Mesenchymal stem cell (in vitro differentiated cells and primary cell): ENCODE measurements around the gene GOLGA6L22. TPM values are rescaled to one million over a fixed set of nuclear protein-coding genes. Genes with fewer than 3 reads are reported as not detected.
"Not testable (repeated sequence)": the region's sequence is repeated elsewhere in the genome, so short reads cannot be mapped to it uniquely, and the experiment has no call there.

Experiments used
- DNase-seq: peaks from one replicate; pipeline ENCODE4 v3.0.0-alpha.2; 2013
- H2AFZ ChIP-seq: one replicate; pipeline ENCODE4 v1.6.1; 2013; ENCODE audit warnings: low read depth, mild to moderate bottlenecking, control low read depth, inconsistent platforms, low read length, moderate library complexity
- H2AK5ac ChIP-seq: 2 replicates; pipeline ENCODE4 v1.6.1; 2013; ENCODE audit warnings: low read length, moderate library complexity, mild to moderate bottlenecking, inconsistent platforms; ENCODE audit not compliant: severe bottlenecking
- H2BK120ac ChIP-seq: one replicate; pipeline ENCODE4 v1.6.1; 2013; ENCODE audit warnings: low read depth, mild to moderate bottlenecking, inconsistent platforms, low read length, moderate library complexity
- H2BK12ac ChIP-seq, 2 experiments: one replicate each; pipeline ENCODE4 v1.6.1; 2013; ENCODE audit warnings: inconsistent platforms in 2 of 2, low read length in 2 of 2, mild to moderate bottlenecking in 2 of 2, moderate library complexity in 2 of 2, control low read depth in 1 of 2
- H2BK15ac ChIP-seq: one replicate; pipeline ENCODE4 v1.6.1; 2013; ENCODE audit warnings: mild to moderate bottlenecking, low read depth, inconsistent platforms; ENCODE audit not compliant: poor library complexity, severe bottlenecking
- H2BK5ac ChIP-seq: 2 replicates; pipeline ENCODE4 v1.6.1; 2013; ENCODE audit warnings: low read depth, mild to moderate bottlenecking, low read length, control low read depth, inconsistent platforms; ENCODE audit not compliant: poor library complexity, severe bottlenecking
- H3K14ac ChIP-seq, 2 experiments: one replicate each; pipeline ENCODE4 v1.6.1; 2013; ENCODE audit warnings: inconsistent platforms in 2 of 2, low read length in 2 of 2, control low read depth in 1 of 2, mild to moderate bottlenecking in 1 of 2, moderate library complexity in 1 of 2
- H3K18ac ChIP-seq, 2 experiments: one replicate each; pipeline ENCODE4 v1.6.1; 2013; ENCODE audit warnings: inconsistent platforms in 2 of 2, low read length in 2 of 2, control low read depth in 1 of 2, low read depth in 1 of 2, mild to moderate bottlenecking in 1 of 2
- H3K23ac ChIP-seq, 2 experiments: one replicate each; pipeline ENCODE4 v1.6.1; 2013; ENCODE audit warnings: inconsistent platforms in 2 of 2, low read length in 2 of 2, mild to moderate bottlenecking in 2 of 2, moderate library complexity in 2 of 2, control low read depth in 1 of 2
- H3K27ac ChIP-seq: 2 replicates; pipeline ENCODE4 v1.5.1; 2013; ENCODE audit warnings: mild to moderate bottlenecking, moderate library complexity, low read length, control low read depth, inconsistent platforms; ENCODE audit not compliant: poor library complexity, severe bottlenecking
- H3K27me3 ChIP-seq, 2 experiments: 2 replicates each; pipeline versions ENCODE4 v1.6.1 to v1.7.0; 2013; ENCODE audit warnings: low read length in 2 of 2, mild to moderate bottlenecking in 2 of 2, moderate library complexity in 2 of 2, control low read depth in 1 of 2, inconsistent platforms in 1 of 2; ENCODE audit not compliant: control insufficient read depth in 1 of 2, insufficient read depth in 1 of 2
- H3K36me3 ChIP-seq, 2 experiments: 2 replicates each; pipeline versions ENCODE4 v1.6.1 to v1.7.0; 2013; ENCODE audit warnings: low read length in 2 of 2, control low read depth in 1 of 2, inconsistent platforms in 1 of 2, low read depth in 1 of 2, mild to moderate bottlenecking in 1 of 2; ENCODE audit not compliant: insufficient read depth in 2 of 2, control insufficient read depth in 1 of 2
- H3K4ac ChIP-seq, 2 experiments: one replicate each; pipeline ENCODE4 v1.6.1; 2013; ENCODE audit warnings: inconsistent platforms in 2 of 2, low read length in 2 of 2, mild to moderate bottlenecking in 2 of 2, moderate library complexity in 2 of 2, control low read depth in 1 of 2, low read depth in 1 of 2
- H3K4me1 ChIP-seq: 2 replicates; pipeline ENCODE4 v1.6.1; 2013; ENCODE audit warnings: low read depth, low read length, control low read depth; ENCODE audit not compliant: control insufficient read depth, insufficient read depth
- H3K4me2 ChIP-seq: 2 replicates; pipeline ENCODE4 v1.6.1; 2013; ENCODE audit warnings: low read length, mild to moderate bottlenecking, inconsistent platforms; ENCODE audit not compliant: poor library complexity, severe bottlenecking
- H3K4me3 ChIP-seq, 2 experiments: 2 replicates each; pipeline versions ENCODE4 v1.5.1 to v1.7.0; 2013; ENCODE audit warnings: low read length in 2 of 2, mild to moderate bottlenecking in 2 of 2, control low read depth in 1 of 2, low read depth in 1 of 2; ENCODE audit not compliant: insufficient read depth in 1 of 2
- H3K79me1 ChIP-seq: replicated peaks from 2 replicates; pipeline ENCODE4 v1.6.1; 2013; ENCODE audit warnings: mild to moderate bottlenecking, control low read depth, low read length, inconsistent platforms; ENCODE audit not compliant: poor library complexity, severe bottlenecking
- H3K9ac ChIP-seq: 2 replicates; pipeline ENCODE4 v1.7.0; 2013; ENCODE audit warnings: mild to moderate bottlenecking, low read length, moderate library complexity
- H3K9me3 ChIP-seq: 2 replicates; pipeline ENCODE4 v1.7.0; 2013; ENCODE audit warnings: mild to moderate bottlenecking, low read length; ENCODE audit not compliant: control insufficient read depth
- H4K8ac ChIP-seq: one replicate; pipeline ENCODE4 v1.6.1; 2013; ENCODE audit warnings: inconsistent platforms, mild to moderate bottlenecking, low read length, moderate library complexity
- H4K91ac ChIP-seq: one replicate; pipeline ENCODE4 v1.6.1; 2013; ENCODE audit warnings: mild to moderate bottlenecking, low read length, inconsistent platforms
- WGBS: methylation state at CpG from one replicate; pipeline ENCODE4 v1.1.7; 2013; ENCODE audit warnings: mixed read lengths; 5-methylcytosine and 5-hydroxymethylcytosine counted together
- polyA plus RNA-seq, 2 experiments: library from polyadenylated mRNA; stranded (reverse); fragments of 200-250 nt; gene quantifications; one replicate each; pipeline ENCODE4 v1.2.3, GENCODE V29; 2013

Gene GOLGA6L22
- polyA plus RNA-seq (2013, experiment 1 of 2), result not detected
- polyA plus RNA-seq (2013, experiment 2 of 2), result not detected

- not testable (repeated sequence) for H2BK5ac ChIP-seq, H3K4me2 ChIP-seq, H3K18ac ChIP-seq, H2BK12ac ChIP-seq, H3K23ac ChIP-seq, H2BK120ac ChIP-seq, DNase-seq, H4K8ac ChIP-seq, H3K9ac ChIP-seq, H3K4ac ChIP-seq, H4K91ac ChIP-seq, H2BK15ac ChIP-seq, H3K36me3 ChIP-seq, H3K79me1 ChIP-seq, H3K14ac ChIP-seq, H3K9me3 ChIP-seq, H2AFZ ChIP-seq, H3K4me3 ChIP-seq, H2AK5ac ChIP-seq, H3K4me1 ChIP-seq, H3K27me3 ChIP-seq, H3K27ac ChIP-seq
- WGBS, result no CpG with 5 or more reads among the region's 7 CpGs
Observed at GRCh38 chr15:22458603-22459002, at the start of gene GOLGA6L22. TSS of gene GOLGA6L22 (plus strand) at chr15:22458903. CDS start at chr15:22458994, 91 bp downstream.

- whole genome bisulfite sequencing, result no CpG with 5 or more reads among the region's 19 CpGs
- H4K91ac ChIP-seq, H3K18ac ChIP-seq, H3K4me2 ChIP-seq, H2BK5ac ChIP-seq, H3K4me1 ChIP-seq, H3K27ac ChIP-seq, H3K9me3 ChIP-seq, H3K4me3 ChIP-seq, DNase-seq, H2BK15ac ChIP-seq, H2AK5ac ChIP-seq, H3K9ac ChIP-seq, H3K23ac ChIP-seq, H2BK12ac ChIP-seq, H3K4ac ChIP-seq, H4K8ac ChIP-seq, H3K36me3 ChIP-seq, H2AFZ ChIP-seq, H3K14ac ChIP-seq, H2BK120ac ChIP-seq, H3K27me3 ChIP-seq, H3K79me1 ChIP-seq: not testable (repeated sequence)
Observed at GRCh38 chr15:22417288-22417687, 41.4 kb upstream of the GOLGA6L22 start.

- not testable (repeated sequence) for H3K23ac ChIP-seq, H3K79me1 ChIP-seq, H3K14ac ChIP-seq, H4K91ac ChIP-seq, H2BK5ac ChIP-seq, H2BK120ac ChIP-seq, H3K4me3 ChIP-seq, H2AFZ ChIP-seq, H3K4me2 ChIP-seq, H3K4me1 ChIP-seq, H2AK5ac ChIP-seq, H3K4ac ChIP-seq, DNase-seq, H3K27me3 ChIP-seq, H3K36me3 ChIP-seq, H4K8ac ChIP-seq, H2BK12ac ChIP-seq, H3K9me3 ChIP-seq, H3K9ac ChIP-seq, H2BK15ac ChIP-seq, H3K18ac ChIP-seq, H3K27ac ChIP-seq
- WGBS, result no CpG with 5 or more reads among the region's 22 CpGs
Observed at GRCh38 chr15:22417795-22418194, 40.9 kb upstream of the GOLGA6L22 start.

- H3K27ac ChIP-seq, H3K14ac ChIP-seq, H4K8ac ChIP-seq, DNase-seq, H2BK120ac ChIP-seq, H2AK5ac ChIP-seq, H2BK15ac ChIP-seq, H3K9me3 ChIP-seq, H3K27me3 ChIP-seq, H2BK5ac ChIP-seq, H3K9ac ChIP-seq, H3K4me2 ChIP-seq, H3K23ac ChIP-seq, H3K4me1 ChIP-seq, H3K79me1 ChIP-seq, H2BK12ac ChIP-seq, H4K91ac ChIP-seq, H3K4ac ChIP-seq, H3K4me3 ChIP-seq, H3K36me3 ChIP-seq, H2AFZ ChIP-seq, H3K18ac ChIP-seq: not testable (repeated sequence)
- WGBS, result no CpG with 5 or more reads among the region's 29 CpGs
Observed at GRCh38 chr15:22418212-22418611, 40.5 kb upstream of the GOLGA6L22 start.
